B cell (primary cell): Measurements from ENCODE around the gene CA9. TPM values are rescaled to one million over a fixed set of nuclear protein-coding genes. Genes with fewer than 3 reads are reported as not detected.

Source experiments
- ATAC-seq: fragments of 200-7000 bp; cut with Tn5 transposase; one replicate; pipeline ENCODE4 v1.10.0; 2021; ENCODE audit warnings: low read depth, mild to moderate bottlenecking, moderate number of reproducible peaks, moderate library complexity
- CTCF ChIA-PET: fragments of 350-600 bp; sonication (Branson Sonifier 250); formaldehyde crosslinking; loops from one replicate; lab custom pipeline; 2021; ENCODE audit warnings: antibody characterized with exemption, inconsistent platforms; lab: Charles Lee
- POLR2A ChIA-PET: fragments of 350-600 bp; sonication (Branson Sonifier 250); formaldehyde crosslinking; loops from one replicate; lab custom pipeline; 2021; ENCODE audit warnings: antibody characterized with exemption; lab: Charles Lee
- DNase-seq: peaks from one replicate; pipeline ENCODE4 v3.0.0; 2013
- H2AFZ ChIP-seq: 2 replicates; pipeline ENCODE4 v1.6.1; 2012; ENCODE audit warnings: mild to moderate bottlenecking, low read depth, low read length; ENCODE audit not compliant: insufficient read depth, poor library complexity, severe bottlenecking
- H3K27ac ChIP-seq, 2 donors: 1 replicate in 1 of 2; 2 replicates in 1 of 2; pipeline ENCODE4 v1.5.1; 2012 to 2013; ENCODE audit warnings: low read length in 2 of 2, mild to moderate bottlenecking in 2 of 2, moderate library complexity in 1 of 2
- H3K27me3 ChIP-seq, 4 experiments: fragments of 200-600 bp in 1 of 4; sonication (generic) in 1 of 4; replicated peaks in 1 of 4; 1 replicate in 2 of 4; 2 replicates in 2 of 4; pipeline versions ENCODE4 v1.6.1 to v1.7.0; 2013 to 2016; ENCODE audit warnings: low read length in 3 of 4, mild to moderate bottlenecking in 2 of 4, mixed read lengths in 1 of 4, moderate library complexity in 1 of 4; ENCODE audit not compliant: insufficient read depth in 4 of 4, control insufficient read depth in 3 of 4; ENCODE audit errors: control extremely low read depth in 1 of 4
- H3K36me3 ChIP-seq, 2 experiments: replicated peaks in 1 of 2; 1 replicate in 1 of 2; 2 replicates in 1 of 2; pipeline versions ENCODE4 v1.6.1 to v1.7.1; 2013; ENCODE audit warnings: low read length in 1 of 2; ENCODE audit not compliant: insufficient read depth in 2 of 2, control insufficient read depth in 1 of 2; ENCODE audit errors: control extremely low read depth in 1 of 2, extremely low read depth in 1 of 2
- H3K4me1 ChIP-seq, 2 donors: fragments of 200-600 bp in 1 of 2; sonication (generic) in 1 of 2; 1 replicate in 1 of 2; 2 replicates in 1 of 2; pipeline versions ENCODE4 v1.5.1 to v1.6.1; 2013 to 2017; ENCODE audit warnings: low read length in 2 of 2; ENCODE audit not compliant: control insufficient read depth in 2 of 2, insufficient read depth in 2 of 2
- H3K4me2 ChIP-seq: replicated peaks from 2 replicates; pipeline ENCODE3; 2012; ENCODE audit warnings: mild to moderate bottlenecking, low read depth, low read length; ENCODE audit not compliant: poor library complexity, severe bottlenecking
- H3K4me3 ChIP-seq, 5 experiments: fragments of 200-600 bp in 1 of 5; sonication (generic) in 1 of 5; 1 replicate in 3 of 5; 2 replicates in 2 of 5; pipeline versions ENCODE4 v1.5.1 to v1.7.0; 2011 to 2016; ENCODE audit warnings: low read length in 4 of 5, mild to moderate bottlenecking in 4 of 5, low read depth in 2 of 5, control low read depth in 1 of 5, moderate library complexity in 1 of 5; ENCODE audit not compliant: insufficient read depth in 1 of 5; ENCODE audit errors: control extremely low read depth in 1 of 5, extremely low read depth in 1 of 5
- H3K79me2 ChIP-seq: fragments of 200-600 bp; sonication (generic); one replicate; pipeline ENCODE4 v1.6.0; 2016; ENCODE audit warnings: low read length; ENCODE audit not compliant: control insufficient read depth, insufficient read depth
- H3K9ac ChIP-seq: fragments of 200-600 bp; sonication (generic); 2 replicates; pipeline ENCODE4 v1.6.1; 2017; ENCODE audit warnings: mild to moderate bottlenecking, low read length, moderate library complexity
- H3K9me3 ChIP-seq, 3 donors: one replicate each; pipeline versions ENCODE4 v1.6.1 to v1.7.1; 2013; ENCODE audit warnings: low read length in 2 of 3; ENCODE audit not compliant: control insufficient read depth in 2 of 3, insufficient read depth in 1 of 3; ENCODE audit errors: control extremely low read depth in 1 of 3
- H4K20me1 ChIP-seq: 2 replicates; pipeline ENCODE4 v1.6.0; 2012; ENCODE audit warnings: mild to moderate bottlenecking, low read length; ENCODE audit not compliant: insufficient read depth, control insufficient read depth, poor library complexity, severe bottlenecking
- H3K27ac Mint-ChIP-seq: one replicate; pipeline ENCODE4 v1.8.0; 2021; ENCODE audit warnings: mixed read lengths
- H3K27me3 Mint-ChIP-seq: one replicate; pipeline ENCODE4 v1.8.0; 2021; ENCODE audit warnings: mixed read lengths
- H3K4me1 Mint-ChIP-seq: one replicate; pipeline ENCODE4 v1.8.0; 2021; ENCODE audit warnings: mixed read lengths
- H3K4me3 Mint-ChIP-seq: one replicate; pipeline ENCODE4 v1.8.0; 2021; ENCODE audit warnings: mixed read lengths
- H3K9me3 Mint-ChIP-seq: one replicate; pipeline ENCODE4 v1.8.0; 2022; ENCODE audit warnings: mixed read lengths; ENCODE audit not compliant: insufficient read depth
- CTCF ChIP-seq: fragments of 200-600 bp; IDR thresholded peaks from one replicate; pipeline ENCODE4 v1.8.0; 2022; ENCODE audit warnings: antibody characterized with exemption, mild to moderate bottlenecking
- EZH2 ChIP-seq: IDR thresholded peaks from 2 replicates; pipeline ENCODE4 v1.6.1; 2012; ENCODE audit warnings: borderline replicate concordance, low read depth, mild to moderate bottlenecking, moderate library complexity, low read length; ENCODE audit not compliant: insufficient read depth, poor library complexity, severe bottlenecking
- WGBS: methylation state at CpG from one replicate; pipeline ENCODE4 v1.1.5; 2013; ENCODE audit warnings: missing lambda C conversion rate; ENCODE audit not compliant: insufficient coverage; 5-methylcytosine and 5-hydroxymethylcytosine counted together
- intact Hi-C: fragments of 100-400 bp; cut with micrococcal nuclease; formaldehyde crosslinking; loops from one replicate; pipeline ENCODE4 v1.10.0; 2022
- polyA plus RNA-seq: library from polyadenylated mRNA; depleted of rRNA; stranded (reverse); fragments of >200 nt; gene quantifications from 2 replicates; pipeline ENCODE4 v1.2.3, GENCODE V29; 2012
- total RNA-seq, 2 donors: library from RNA; stranded (reverse); fragments of 120-200 nt in 1 of 2; gene quantifications; 1 replicate in 1 of 2; 2 replicates in 1 of 2; pipeline versions ENCODE4 v1.2.3 to v1.2.4, GENCODE V29; 2013 to 2022

CA9 gene
- total and polyA plus RNA-seq, 2 donors (not counting 1 experiment from before 2014, with no cell fraction given), result not detected

- no peak for DNase-seq
- no peak for TF ChIP-seq EZH2
- TF ChIP-seq CTCF, result no peak
- peak overlapping the region; percentile 61 for H3K9ac ChIP-seq
- H3K27me3 ChIP-seq, result peaks cover 0 to 14% (median 3%) of the 10 kb centered on the region in 4 experiments
- peak overlapping the region in 4 of 5 experiments; percentile 47 to 60 (median 52) for H3K4me3 ChIP-seq
- no peak overlapping the region for H3K27ac ChIP-seq
- Mint-ChIP-seq H3K4me1 (peaks cover 23% of the 10 kb centered on the region), H3K27ac (no peak overlapping the region), H3K9me3 (no peaks in the 10 kb centered on the region), H3K4me3 (peak overlapping the region; percentile 87), H3K27me3 (peaks cover 9% of the 10 kb centered on the region)
- peaks cover 15 to 22% of the 10 kb centered on the region in 2 donors for H3K4me1 ChIP-seq
- CTCF ChIA-PET, result interaction anchor here (0.7 to 2.3 kb wide), 11 partner anchors 10 to 548 kb away, joined by 3 to 10 read pairs (median 4); partner anchors contain the start of genes ARHGEF39 and RMRP
- no peaks in the 10 kb centered on the region for H4K20me1 ChIP-seq
- H3K79me2 ChIP-seq, result no peaks in the 10 kb centered on the region
- ATAC-seq, result no peak
- no peaks in the 10 kb centered on the region for H3K36me3 ChIP-seq
- intact Hi-C loops, result no loop called here
- H2AFZ ChIP-seq, result peak overlapping the region; percentile 81
- peak overlapping the region; percentile 92 for H3K4me2 ChIP-seq
- POLR2A ChIA-PET, result no interaction called here
- 50% methylated on average over 12 of the region's 13 CpGs for WGBS
- H3K9me3 ChIP-seq, result peaks cover 0 to 4% (median 0%) of the 10 kb centered on the region in 3 donors
Measured at GRCh38 chr9:35675204-35675603, 1.5 kb downstream of the CA9 start.

- peaks cover 0 to 4% (median 0%) of the 10 kb centered on the region in 3 donors for H3K9me3 ChIP-seq
- DNase-seq (peak; percentile 55), ATAC-seq (peak; percentile 71)
- ChIA-PET CTCF (interaction anchor here (0.7 to 2.3 kb wide), 8 partner anchors 12 to 150 kb away, joined by 3 to 10 read pairs (median 4); partner anchors contain the start of gene RMRP), POLR2A (interaction anchor here (0.6 to 1.1 kb wide), 2 partner anchors 40 to 51 kb away, joined by 3 to 5 read pairs; no protein-coding TSS in a partner anchor)
- H3K9me3 Mint-ChIP-seq, result no peaks in the 10 kb centered on the region
- no peaks in the 10 kb centered on the region for H4K20me1 ChIP-seq
- peaks cover 29% of the 10 kb centered on the region for H3K4me1 Mint-ChIP-seq
- WGBS, result 14% methylated on average over 51 of the region's 51 CpGs
- peaks cover 0 to 14% (median 3%) of the 10 kb centered on the region in 4 experiments for H3K27me3 ChIP-seq
- H3K4me1 ChIP-seq, result peaks cover 21 to 29% of the 10 kb centered on the region in 2 donors
- peak overlapping the region; percentile 81 for H2AFZ ChIP-seq
- peak overlapping the region; percentile 92 for H3K4me2 ChIP-seq
- peak overlapping the region; percentile 61 for H3K9ac ChIP-seq
- H3K4me3 Mint-ChIP-seq, result peak overlapping the region; percentile 87
- no peaks in the 10 kb centered on the region for H3K36me3 ChIP-seq
- intact Hi-C loops, result no loop called here
- no peak for TF ChIP-seq EZH2
- no peak for TF ChIP-seq CTCF
- H3K27me3 Mint-ChIP-seq, result peaks cover 9% of the 10 kb centered on the region
- H3K27ac Mint-ChIP-seq, result no peak overlapping the region
- H3K27ac ChIP-seq, result no peak overlapping the region
- H3K79me2 ChIP-seq, result no peaks in the 10 kb centered on the region
- H3K4me3 ChIP-seq, result peak overlapping the region in 4 of 5 experiments; percentile 47 to 60 (median 52)
Measured at GRCh38 chr9:35675732-35676392, 2.1 kb downstream of the CA9 start.
